Activated CD4-positive, CD25-positive, alpha-beta regulatory T cell treated with anti-CD3 and anti-CD28 coated beads, Interleukin-2, amount 50 U/mL, for 24 hours (primary cell): ENCODE results near the gene VN1R5.
"Not testable (repeated sequence)": the region's sequence is repeated elsewhere in the genome, so short reads cannot be mapped to it uniquely, and the experiment has no call there.

Source experiments
- ATAC-seq, 2 donors: fragments of 150-1000 bp; cut with Tn5 transposase; one replicate each; pipeline ENCODE4 v1.10.0; 2021; ENCODE audit warnings: mild to moderate bottlenecking in 1 of 2, moderate library complexity in 1 of 2

Gene VN1R5

DNA sequence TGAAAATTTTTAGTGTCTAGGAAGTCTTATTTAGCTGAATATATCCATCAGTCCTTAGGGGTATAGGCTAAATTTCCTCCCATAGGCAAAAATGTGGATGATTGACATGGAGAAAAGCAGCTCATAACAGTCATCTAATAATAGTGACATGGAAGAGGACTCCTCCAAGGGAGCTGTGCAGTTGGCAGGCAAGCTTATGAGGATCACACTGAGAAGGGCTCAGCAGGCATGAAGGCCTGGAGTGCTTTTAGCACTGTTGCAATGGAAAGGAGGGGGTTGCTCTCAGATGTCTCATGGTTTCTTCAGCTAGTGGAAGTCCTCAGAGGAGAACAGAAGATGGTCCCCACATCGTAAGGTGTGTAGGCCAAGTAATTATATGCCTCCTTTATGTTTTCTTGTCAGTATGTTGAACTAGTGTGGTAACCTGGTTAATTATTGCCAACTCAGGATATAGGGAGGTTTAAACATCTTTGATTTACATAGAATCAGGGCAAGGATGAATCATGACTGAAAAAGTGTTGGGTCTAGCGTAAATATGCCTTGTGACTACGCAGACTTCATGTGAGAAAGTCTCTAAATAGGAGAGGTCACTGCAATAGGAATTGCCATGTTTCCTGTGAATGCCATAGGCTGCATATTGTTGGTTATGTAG, 18.9 kb downstream of the VN1R5 start:
- no peak for ATAC-seq

DNA sequence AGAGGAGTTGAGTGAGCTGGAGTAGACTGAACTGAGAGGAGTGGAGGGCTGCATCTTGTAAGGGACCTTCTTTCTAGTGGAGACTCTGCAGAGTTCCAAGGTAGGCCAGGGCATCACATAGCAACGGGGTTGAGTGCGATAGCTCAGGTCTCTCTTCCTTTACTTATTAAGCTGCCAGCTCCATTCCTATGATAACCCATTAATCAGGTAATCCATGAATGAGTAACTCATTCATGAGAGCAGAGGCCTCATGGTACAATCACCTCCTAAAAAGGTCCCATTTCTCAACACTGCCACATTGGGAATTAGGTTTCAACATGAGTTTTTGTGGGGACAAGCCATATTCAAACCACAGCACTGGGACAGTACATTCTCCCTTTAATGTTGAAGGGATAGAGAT, 21.3 kb downstream of the VN1R5 start:
- no peak for ATAC-seq

GRCh38 chr1:247281001-247281574, 25.2 kb downstream of the VN1R5 start:
- ATAC-seq, result no peak

DNA sequence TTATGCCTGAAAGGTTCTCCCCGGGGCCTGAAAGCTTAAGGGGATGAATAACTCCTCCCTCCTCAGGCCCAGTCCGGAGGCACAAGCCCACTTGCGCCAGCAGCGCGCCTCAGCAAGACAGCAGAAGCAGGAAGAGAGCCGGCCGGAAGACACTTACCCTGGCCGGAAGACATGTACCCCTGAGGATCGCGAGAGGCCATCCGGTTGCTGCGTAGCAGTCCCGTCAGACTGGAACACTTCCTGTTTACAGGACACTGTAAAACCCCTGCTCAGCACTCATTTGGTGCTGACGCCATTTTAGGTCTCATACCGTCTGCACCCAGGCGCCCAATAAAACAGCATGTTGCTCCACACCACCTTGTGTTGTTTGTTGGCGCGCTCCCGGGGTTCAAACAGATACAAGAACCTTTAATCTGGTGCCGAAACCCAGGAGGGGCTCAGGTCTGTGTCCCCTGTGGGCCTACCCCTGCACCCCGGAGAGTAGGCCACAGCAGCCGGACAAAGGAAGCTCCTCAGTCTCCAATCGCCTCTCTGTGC, 30.3 kb downstream of the VN1R5 start:
- ATAC-seq, result no peak

DNA sequence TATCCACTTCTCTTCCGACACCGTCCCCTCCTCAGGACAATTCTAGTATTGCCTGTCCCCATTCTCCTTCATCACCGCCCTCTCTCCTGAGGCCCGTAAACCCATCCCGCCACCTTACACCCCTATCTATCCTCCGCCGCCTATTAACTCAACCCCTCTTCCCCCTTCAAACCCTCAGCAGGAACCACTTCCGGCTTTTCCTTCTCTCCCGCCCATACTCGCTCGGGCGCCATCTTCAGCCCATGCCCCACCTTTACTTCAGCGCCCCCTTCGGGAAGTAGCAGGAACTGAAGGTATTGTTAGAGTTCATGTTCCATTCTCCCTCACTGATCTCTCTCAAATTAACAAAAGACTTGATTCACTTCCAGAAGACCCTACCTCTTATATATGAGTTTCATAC, 31.6 kb downstream of the VN1R5 start:
- no peak for ATAC-seq

- no peak for ATAC-seq
Measured at GRCh38 chr1:247288341-247288740, 32.5 kb downstream of the VN1R5 start.

- ATAC-seq, result not testable (repeated sequence)
Measured at GRCh38 chr1:247289274-247289892, 33.5 kb downstream of the VN1R5 start.

GRCh38 chr1:247290576-247290975, 34.7 kb downstream of the VN1R5 start:
- ATAC-seq, result no peak

DNA sequence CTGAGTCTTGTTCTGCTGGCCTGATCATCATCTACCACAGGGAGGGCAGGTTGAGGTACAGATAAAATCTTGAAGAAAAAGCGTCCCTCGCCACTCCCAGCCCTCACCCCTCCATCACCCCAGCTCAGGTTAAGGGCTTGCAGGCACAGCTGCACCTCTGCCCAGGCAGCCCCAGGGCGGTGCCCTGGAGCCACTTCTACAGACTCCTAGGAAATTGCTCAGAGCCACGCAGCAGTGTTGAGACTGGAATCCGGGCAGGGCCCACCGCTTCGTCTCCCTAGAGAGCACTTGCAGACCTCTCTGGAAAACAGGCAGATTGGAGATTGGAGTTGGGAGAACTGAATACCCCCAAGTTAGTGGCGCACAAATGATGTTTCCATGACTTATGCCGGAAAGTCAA, 35.3 kb downstream of the VN1R5 start:
- no peak for ATAC-seq

DNA sequence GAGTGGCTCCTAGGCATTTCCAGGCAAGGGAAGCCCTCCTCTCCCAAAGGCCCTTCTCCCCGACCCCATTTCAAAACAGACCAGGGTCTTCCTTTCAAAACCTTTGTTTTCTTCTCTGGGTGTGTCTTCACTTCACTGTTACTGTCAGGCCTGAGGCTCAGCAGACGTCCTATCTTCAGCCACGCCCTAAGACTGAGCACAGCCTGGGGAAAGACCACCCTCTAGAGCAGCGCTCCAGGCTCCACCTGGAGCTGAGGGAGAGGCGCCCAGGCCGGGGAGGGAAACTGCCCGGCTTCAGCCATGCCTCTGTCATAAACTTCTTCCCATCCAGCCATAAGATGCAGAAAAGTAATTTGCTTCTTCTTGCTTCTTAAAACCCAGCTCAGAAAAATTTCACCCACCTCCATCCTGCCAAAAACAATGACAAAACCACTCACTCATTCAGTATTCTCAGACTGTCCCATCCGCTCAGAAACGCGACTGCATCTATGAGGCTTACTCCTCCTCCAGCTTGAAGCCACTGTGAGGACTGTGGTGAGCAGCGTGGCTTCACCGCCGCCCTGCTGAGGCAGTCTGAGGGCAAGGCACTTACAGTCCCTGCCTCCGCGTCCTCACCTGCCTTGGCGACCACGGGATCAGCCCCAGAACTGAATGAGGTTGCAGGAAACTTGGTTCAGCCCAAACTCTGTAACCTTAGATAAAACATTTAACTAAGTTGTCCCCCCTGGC, 36.1 kb downstream of the VN1R5 start:
- no peak for ATAC-seq

DNA sequence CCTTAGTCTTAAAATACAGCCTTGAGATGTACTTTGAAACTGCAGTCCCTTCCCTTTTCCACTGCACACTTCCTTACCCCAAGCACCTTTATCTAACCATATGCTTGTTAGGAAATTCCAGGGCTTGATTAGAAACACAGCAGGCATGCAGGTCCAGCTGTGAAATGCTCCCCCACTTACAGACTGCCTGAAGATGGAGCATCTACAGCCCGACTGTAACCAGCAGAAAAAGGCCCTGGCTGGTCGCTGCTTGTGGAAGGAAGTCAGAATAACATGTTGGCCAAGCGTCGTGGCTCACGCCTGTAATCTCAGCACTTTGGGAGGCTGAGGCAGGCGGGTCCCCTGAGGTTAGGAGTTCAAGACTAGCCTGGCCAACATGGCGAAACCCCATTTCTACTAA, 37.2 kb downstream of the VN1R5 start:
- no peak for ATAC-seq

DNA sequence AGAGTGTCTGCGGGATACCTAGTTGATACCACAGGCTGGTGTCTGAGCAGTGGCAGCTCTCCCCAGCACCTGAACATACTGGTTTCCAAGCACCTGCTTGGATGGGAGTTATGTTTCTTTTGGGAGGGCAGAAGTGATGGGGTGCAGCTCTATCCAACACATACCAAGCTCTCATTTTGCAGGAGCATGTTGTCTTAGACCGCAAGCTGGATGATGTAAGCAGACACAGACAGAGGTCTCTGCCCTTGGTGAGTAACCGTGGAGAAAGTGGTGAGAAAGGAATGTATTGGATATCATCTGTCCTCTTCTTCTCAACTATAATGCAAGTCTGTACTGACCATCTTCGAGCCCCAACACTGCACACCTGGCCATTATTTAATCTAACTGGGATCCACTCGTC, 38.4 kb downstream of the VN1R5 start:
- ATAC-seq, result no peak

DNA sequence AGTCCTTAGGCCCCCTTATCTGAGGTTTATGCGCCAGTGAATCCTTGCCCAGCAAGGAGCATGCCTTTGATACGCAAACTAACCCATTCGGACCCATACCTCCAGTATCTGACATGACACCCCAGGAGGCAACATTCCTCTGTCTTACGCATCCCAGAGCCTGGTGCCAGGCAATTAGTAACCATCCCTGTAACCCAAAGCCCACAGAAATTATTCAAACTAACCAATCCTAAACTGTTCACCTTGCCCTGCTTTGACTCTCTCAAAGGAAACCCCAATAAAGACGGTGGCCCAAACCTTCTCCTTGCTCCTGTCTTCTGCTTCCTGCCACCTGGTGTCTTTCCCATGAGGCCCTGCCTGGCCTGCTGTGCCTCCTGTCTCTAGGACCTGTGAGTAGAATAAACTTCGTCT, 39.4 kb downstream of the VN1R5 start:
- ATAC-seq, result no peak

DNA sequence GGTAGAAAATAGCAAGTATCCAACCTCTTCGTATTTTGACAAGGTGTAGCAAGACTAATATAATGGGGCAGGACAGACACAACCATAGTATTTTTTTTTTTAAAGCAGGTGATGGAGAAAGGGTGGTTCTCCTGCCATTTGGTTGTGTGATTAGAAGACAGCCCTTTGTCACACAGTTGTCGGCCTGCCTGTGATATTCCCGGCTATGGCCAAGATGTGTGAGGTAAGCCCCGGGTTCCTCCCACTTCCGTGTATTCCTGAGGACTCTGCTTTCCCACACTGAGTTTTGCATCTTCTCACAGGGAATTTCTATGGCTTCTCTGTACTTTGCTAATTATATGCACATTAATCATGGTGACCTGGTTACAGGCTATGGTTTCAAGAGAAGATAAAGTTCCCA, 39.9 kb downstream of the VN1R5 start:
- ATAC-seq, result no peak

DNA sequence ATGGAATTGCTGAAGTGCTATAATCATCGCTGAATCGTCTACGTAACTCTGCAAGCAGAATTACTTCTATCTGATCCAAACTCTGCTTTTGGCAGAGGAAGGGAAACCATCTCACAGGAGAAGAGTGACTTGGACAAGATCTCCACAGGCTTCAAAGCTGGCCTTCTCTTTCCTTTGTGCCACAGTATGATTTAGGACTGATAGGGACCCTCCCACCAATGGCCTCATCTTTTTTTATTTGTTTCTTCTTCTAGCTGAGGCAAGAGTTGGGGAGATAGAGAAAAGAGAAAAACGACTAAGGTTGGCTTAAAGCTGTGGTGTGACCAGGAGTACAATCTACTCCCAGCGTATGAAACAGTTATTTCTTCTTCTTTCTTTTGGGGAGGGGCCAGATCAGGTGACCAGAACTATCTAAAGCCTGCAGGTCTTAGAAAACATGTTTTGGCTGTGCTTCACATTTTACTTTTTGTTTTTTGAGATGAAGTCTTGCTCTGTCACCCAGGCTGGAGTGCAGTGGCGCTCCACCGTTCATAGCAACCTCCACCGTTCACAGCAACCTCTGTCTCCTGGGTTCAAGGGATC, 40.8 kb downstream of the VN1R5 start:
- ATAC-seq, result no peak

DNA sequence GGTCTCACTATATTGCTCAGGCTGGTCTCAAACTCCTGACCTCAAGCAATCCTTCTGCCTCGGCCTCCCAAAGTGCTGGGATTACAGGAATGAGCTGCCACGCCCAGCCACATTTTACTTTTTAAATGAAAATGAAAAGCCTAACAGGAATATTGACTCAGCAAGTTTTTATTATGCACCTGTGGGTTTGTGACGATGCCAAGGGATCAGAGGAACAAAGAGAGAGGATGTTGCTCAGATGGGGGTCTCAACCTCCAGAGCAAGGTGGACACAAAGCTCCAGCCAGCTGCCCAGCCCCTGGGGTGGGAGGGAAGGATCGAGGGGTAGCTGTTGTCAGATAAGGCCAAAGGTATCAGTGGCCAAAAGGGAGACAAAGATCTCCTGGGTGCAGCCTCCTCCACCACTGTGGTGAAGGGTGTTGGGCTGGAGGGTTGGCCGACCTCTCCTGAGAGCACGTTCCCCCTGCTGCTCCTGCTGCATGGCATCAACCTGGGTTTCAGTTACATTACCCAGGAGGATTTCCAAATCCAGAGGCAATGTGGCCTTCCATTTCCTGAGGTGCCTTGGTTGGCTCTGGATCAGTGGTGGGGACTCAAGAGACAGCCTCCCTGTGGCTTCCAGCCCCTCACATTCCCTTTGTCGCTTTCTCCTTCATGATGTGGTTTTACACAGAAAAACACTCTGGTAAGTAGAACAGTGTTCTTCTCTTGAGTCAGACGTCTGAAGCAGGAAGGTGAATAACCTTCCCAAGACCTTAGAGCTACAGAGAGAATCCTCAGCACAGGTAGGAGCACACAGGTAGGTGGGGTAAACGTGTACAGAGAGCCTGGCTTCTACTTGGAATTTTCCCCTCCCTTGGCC, 41.6 kb downstream of the VN1R5 start:
- ATAC-seq, result no peak

DNA sequence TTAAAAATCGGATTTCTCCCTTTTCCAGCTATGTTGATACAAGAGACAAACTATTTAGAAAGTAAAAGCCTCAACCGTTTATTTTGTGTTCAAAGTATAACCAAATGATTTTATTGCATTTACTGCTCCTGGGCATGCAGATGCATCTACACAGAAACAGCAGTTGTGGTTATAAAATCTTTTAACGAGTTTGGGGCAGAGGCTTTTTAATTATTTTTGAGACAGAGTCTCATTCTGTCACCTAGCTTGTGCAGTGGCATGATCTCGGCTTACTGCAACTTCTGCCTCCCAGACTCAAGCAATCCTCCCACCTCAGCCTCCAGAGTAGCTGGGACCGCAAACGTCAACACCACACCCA, 42.2 kb downstream of the VN1R5 start:
- no peak for ATAC-seq

GRCh38 chr1:247298701-247299100, 42.8 kb downstream of the VN1R5 start:
- ATAC-seq, result no peak

- no peak for ATAC-seq
Measured at GRCh38 chr1:247299723-247300381, 44.0 kb downstream of the VN1R5 start.

GRCh38 chr1:247300491-247301175, 44.8 kb downstream of the VN1R5 start:
- ATAC-seq, result no peak

DNA sequence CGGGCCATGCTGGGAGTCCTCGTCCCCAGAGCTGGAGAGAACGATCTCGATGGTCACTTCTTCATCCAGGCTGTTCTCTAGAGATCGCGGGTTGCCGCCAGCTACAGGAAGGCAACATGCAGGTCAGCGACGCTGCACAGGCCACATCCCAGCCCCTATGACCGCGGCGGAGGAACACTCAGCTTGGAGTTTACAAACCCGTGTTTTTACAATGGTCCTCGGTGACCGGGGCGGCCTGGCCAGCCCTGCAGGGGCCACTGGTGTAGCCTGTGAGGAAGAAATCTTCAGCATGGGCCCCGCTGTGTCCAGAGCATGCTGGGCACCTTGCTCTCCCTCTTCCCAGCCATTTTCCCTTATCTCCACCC, 45.3 kb downstream of the VN1R5 start:
- no peak for ATAC-seq
